Lung (tissue), 12 donors: ENCODE measurements around the gene TSTD1. TPM values are rescaled to one million over a fixed set of nuclear protein-coding genes. Genes with fewer than 3 reads are reported as not detected.

ENCODE experiments used
- ATAC-seq: fragments of 200-7000 bp; cut with Tn5 transposase; one replicate; pipeline ENCODE4 v1.9.1; 2020; ENCODE audit warnings: moderate number of reproducible peaks; ENCODE audit not compliant: insufficient read depth, low FRiP score
- DNase-seq, 3 donors: peaks; one replicate each; pipeline ENCODE4 v3.0.0-alpha.2; 2013 to 2017
- H3K27ac ChIP-seq, 2 donors: one replicate each; pipeline ENCODE4 v1.5.1; 2013; ENCODE audit warnings: mild to moderate bottlenecking in 2 of 2, moderate library complexity in 2 of 2, control low read depth in 1 of 2, inconsistent platforms in 1 of 2, low read depth in 1 of 2, low read length in 1 of 2
- H3K27me3 ChIP-seq, 3 donors: one replicate each; pipeline ENCODE4 v1.5.1; 2013; ENCODE audit warnings: low read length in 2 of 3; ENCODE audit not compliant: control insufficient read depth in 3 of 3, insufficient read depth in 3 of 3
- H3K36me3 ChIP-seq, 4 donors: one replicate each; pipeline ENCODE4 v1.5.1; 2013; ENCODE audit warnings: low read length in 4 of 4, mild to moderate bottlenecking in 1 of 4, moderate library complexity in 1 of 4; ENCODE audit not compliant: control insufficient read depth in 4 of 4, insufficient read depth in 4 of 4
- H3K4me1 ChIP-seq, 5 donors: one replicate each; pipeline ENCODE4 v1.5.1; 2013; ENCODE audit warnings: low read length in 5 of 5, mild to moderate bottlenecking in 2 of 5, moderate library complexity in 1 of 5; ENCODE audit not compliant: control insufficient read depth in 5 of 5, insufficient read depth in 5 of 5
- H3K4me3 ChIP-seq: one replicate; pipeline ENCODE4 v1.5.1; 2013; ENCODE audit warnings: mild to moderate bottlenecking, control low read depth, moderate library complexity
- H3K9ac ChIP-seq, 2 donors: one replicate each; pipeline ENCODE4 v1.5.1; 2013; ENCODE audit warnings: low read length in 2 of 2, control low read depth in 1 of 2; ENCODE audit not compliant: insufficient read depth in 1 of 2
- H3K9me3 ChIP-seq, 4 donors: one replicate each; pipeline ENCODE4 v1.5.1; 2013; ENCODE audit warnings: low read length in 3 of 4, mild to moderate bottlenecking in 1 of 4, moderate library complexity in 1 of 4; ENCODE audit not compliant: control insufficient read depth in 4 of 4, insufficient read depth in 3 of 4
- WGBS, 2 donors: extraction: QIAGEN DNeasy Blood & Tissue Kit; methylation state at CpG; one replicate each; pipeline ENCODE4 v1.1.7; 2013; 5-methylcytosine and 5-hydroxymethylcytosine counted together
- polyA plus RNA-seq, 2 donors: library from polyadenylated mRNA; stranded (reverse); fragments of 200-250 nt; gene quantifications; one replicate each; pipeline ENCODE4 v1.2.1, GENCODE V29; 2013
- total RNA-seq, 2 donors: library from RNA; depleted of rRNA in 1 of 2; stranded (reverse); fragments of >200 nt in 1 of 2; gene quantifications; one replicate each; pipeline ENCODE4 v1.2.1, GENCODE V29; 2014 to 2021
- TF ChIP-seq, protein P1 (sequence below): IDR thresholded peaks from 2 replicates; pipeline ENCODE4 v1.5.1; 2012; ENCODE audit warnings: mild to moderate bottlenecking; ENCODE audit errors: control extremely low read depth, extremely low read depth
- donor health status: control.
- donor health status: control.
- donor health status: Bipolar disorder and iron deficiency.
- donor health status: healthy.
- donor health status: DM: yes; HTN: yes; CAD: no.

TSTD1 gene
- total and polyA plus RNA-seq, 4 donors, result 43.2 to 187 (median 72.8) TPM

DNA sequence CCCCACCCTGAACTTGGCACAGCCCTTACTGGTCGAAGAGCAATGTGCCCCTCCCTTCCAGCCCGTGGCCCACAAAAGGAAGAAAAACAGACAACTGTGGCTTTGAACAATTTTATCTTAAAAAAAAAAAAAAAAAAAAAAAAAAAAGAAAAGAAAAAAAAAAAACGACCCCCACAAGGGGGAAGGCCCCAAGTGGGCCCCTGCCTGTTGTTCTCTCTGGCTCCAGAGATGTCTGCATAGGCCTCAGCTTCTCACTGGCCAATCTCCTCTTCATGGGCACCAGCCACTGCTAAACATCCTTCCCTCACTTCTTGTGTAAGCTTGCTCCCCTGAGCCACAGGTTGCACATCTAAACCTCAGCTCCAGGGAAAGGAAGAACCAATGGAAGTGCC, 386 bp upstream of the TSTD1 start:
- no peak for ATAC-seq

GRCh38 chr1:161037661-161038522, 872 bp downstream of the TSTD1 start:
- 60 to 64% methylated on average over 21 of the region's 21 CpGs for WGBS, 2 donors
- Histone ChIP-seq H3K36me3 (peaks cover 26 to 40% (median 32%) of the 10 kb centered on the region in 4 donors), H3K4me1 (peaks cover 0 to 8% (median 0%) of the 10 kb centered on the region in 5 donors), H3K4me3 (peak overlapping the region; percentile 61), H3K27me3 (no peaks in the 10 kb centered on the region), H3K27ac (peak overlapping the region in 1 of 2 donors; percentile 89), H3K9me3 (peaks cover 0 to 10% (median 0%) of the 10 kb centered on the region in 4 donors), H3K9ac (peak overlapping the region in 1 of 2 donors; percentile 37)
- peak; percentile 34 for ATAC-seq
- TF ChIP-seq, protein P1, sequence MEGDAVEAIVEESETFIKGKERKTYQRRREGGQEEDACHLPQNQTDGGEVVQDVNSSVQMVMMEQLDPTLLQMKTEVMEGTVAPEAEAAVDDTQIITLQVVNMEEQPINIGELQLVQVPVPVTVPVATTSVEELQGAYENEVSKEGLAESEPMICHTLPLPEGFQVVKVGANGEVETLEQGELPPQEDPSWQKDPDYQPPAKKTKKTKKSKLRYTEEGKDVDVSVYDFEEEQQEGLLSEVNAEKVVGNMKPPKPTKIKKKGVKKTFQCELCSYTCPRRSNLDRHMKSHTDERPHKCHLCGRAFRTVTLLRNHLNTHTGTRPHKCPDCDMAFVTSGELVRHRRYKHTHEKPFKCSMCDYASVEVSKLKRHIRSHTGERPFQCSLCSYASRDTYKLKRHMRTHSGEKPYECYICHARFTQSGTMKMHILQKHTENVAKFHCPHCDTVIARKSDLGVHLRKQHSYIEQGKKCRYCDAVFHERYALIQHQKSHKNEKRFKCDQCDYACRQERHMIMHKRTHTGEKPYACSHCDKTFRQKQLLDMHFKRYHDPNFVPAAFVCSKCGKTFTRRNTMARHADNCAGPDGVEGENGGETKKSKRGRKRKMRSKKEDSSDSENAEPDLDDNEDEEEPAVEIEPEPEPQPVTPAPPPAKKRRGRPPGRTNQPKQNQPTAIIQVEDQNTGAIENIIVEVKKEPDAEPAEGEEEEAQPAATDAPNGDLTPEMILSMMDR, result no peak
- peak in 2 of 3 donors; percentile 31 to 39 for DNase-seq

More for the DNA sequence above, 386 bp upstream of the TSTD1 start:
- H3K4me1 ChIP-seq, result peaks cover under 1 to 10% (median 2%) of the 10 kb centered on the region in 5 donors
- 12 to 16% methylated on average over 3 of the region's 3 CpGs for WGBS, 2 donors
- peaks cover 0 to 10% (median 0%) of the 10 kb centered on the region in 4 donors for H3K9me3 ChIP-seq
- TF ChIP-seq, protein P1, result no peak
- no peak for DNase-seq
- H3K9ac ChIP-seq, result no peak overlapping the region
- no peaks in the 10 kb centered on the region for H3K27me3 ChIP-seq
- no peak overlapping the region for H3K4me3 ChIP-seq
- H3K36me3 ChIP-seq, result peaks cover 29 to 40% (median 34%) of the 10 kb centered on the region in 4 donors
- H3K27ac ChIP-seq, result peak overlapping the region in 1 of 2 donors; percentile 89

DNA sequence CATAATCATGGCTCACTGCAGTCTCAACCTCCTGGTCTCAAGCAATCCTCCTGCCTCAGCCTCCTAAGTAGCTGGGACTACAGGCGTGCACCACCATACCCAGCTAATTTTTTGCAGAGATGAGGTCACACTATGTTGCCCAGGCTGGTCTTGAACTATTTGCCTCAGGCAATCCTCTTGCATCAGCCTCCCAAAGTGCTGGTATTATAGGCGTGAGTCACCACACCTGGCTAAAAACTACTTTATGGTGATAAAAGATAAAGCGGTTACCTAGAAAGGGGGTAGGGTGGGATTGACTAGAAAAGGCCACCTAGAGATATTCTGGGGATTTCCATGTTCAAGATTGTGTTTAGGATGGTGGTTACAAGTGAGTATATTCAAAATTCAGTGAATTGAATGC, 5.0 kb downstream of the TSTD1 start:
- Histone ChIP-seq H3K4me1 (peaks cover 0 to 10% (median 0%) of the 10 kb centered on the region in 5 donors), H3K9me3 (peaks cover 0 to 3% (median 0%) of the 10 kb centered on the region in 4 donors), H3K4me3 (no peak overlapping the region), H3K9ac (no peak overlapping the region), H3K27me3 (no peaks in the 10 kb centered on the region), H3K36me3 (peaks cover 0 to 3% (median under 1%) of the 10 kb centered on the region in 4 donors), H3K27ac (no peak overlapping the region)
- DNase-seq (no peak), ATAC-seq (no peak)
- WGBS, 2 donors, result 97% methylated on average over 3 of the region's 3 CpGs
- TF ChIP-seq, protein P1, result no peak
